HUES48 (cell line): ENCODE measurements around the gene RNF144A.
"Not testable (repeated sequence)": the region's sequence is repeated elsewhere in the genome, so short reads cannot be mapped to it uniquely, and the experiment has no call there.

ENCODE experiments used
- H3K27ac ChIP-seq: one replicate; pipeline ENCODE4 v1.7.0; 2013; ENCODE audit warnings: low read depth, low read length, inconsistent platforms
- H3K27me3 ChIP-seq: 2 replicates; pipeline ENCODE4 v1.6.1; 2013; ENCODE audit warnings: mild to moderate bottlenecking, low read length; ENCODE audit not compliant: control insufficient read depth, insufficient read depth
- H3K36me3 ChIP-seq: 2 replicates; pipeline ENCODE4 v1.6.1; 2013; ENCODE audit warnings: low read length; ENCODE audit not compliant: control insufficient read depth, insufficient read depth
- H3K4me1 ChIP-seq: 2 replicates; pipeline ENCODE4 v1.6.1; 2013; ENCODE audit warnings: mild to moderate bottlenecking, low read length; ENCODE audit not compliant: control insufficient read depth, insufficient read depth
- H3K4me3 ChIP-seq: 2 replicates; pipeline ENCODE4 v1.5.1; 2013; ENCODE audit warnings: mild to moderate bottlenecking, low read depth, low read length
- H3K9ac ChIP-seq: 2 replicates; pipeline ENCODE4 v1.6.1; 2013; ENCODE audit warnings: mild to moderate bottlenecking, low read depth, low read length, moderate library complexity
- H3K9me3 ChIP-seq: 2 replicates; pipeline ENCODE4 v1.6.1; 2013; ENCODE audit warnings: low read length; ENCODE audit not compliant: control insufficient read depth, insufficient read depth

The RNF144A gene

GRCh38 chr2:6883448-6884122, 33.6 kb upstream of the RNF144A start:
- Histone ChIP-seq H3K4me1 (no peaks in the 10 kb centered on the region), H3K9ac (no peak overlapping the region), H3K27ac (no peak overlapping the region), H3K27me3 (no peaks in the 10 kb centered on the region), H3K9me3 (peaks cover 14% of the 10 kb centered on the region; the same call in 1 of the 2 replicates), H3K36me3 (no peaks in the 10 kb centered on the region), H3K4me3 (no peak overlapping the region)

DNA sequence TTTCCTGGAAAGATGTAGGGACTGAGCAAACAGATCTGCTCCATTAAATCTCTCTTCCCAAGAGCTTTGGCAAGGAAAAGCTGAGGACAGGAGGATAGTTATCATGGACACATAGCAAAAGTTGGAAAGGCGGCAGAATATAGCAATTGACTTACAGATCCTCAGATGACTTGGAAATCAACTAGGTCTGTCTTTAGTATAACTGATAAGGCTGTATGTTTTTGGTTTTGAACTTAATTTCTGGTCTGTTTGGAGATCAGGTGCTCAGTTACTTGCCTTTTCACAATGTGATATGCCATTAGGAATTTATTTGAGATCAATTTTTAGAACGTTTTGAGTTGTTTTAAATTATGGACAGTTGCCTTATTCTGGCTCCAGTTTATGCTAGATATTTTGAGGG, 31.7 kb upstream of the RNF144A start:
- H3K9me3 ChIP-seq, result peaks cover 8% of the 10 kb centered on the region; the same call in 1 of the 2 replicates
- H3K36me3 ChIP-seq, result no peaks in the 10 kb centered on the region
- no peak overlapping the region for H3K9ac ChIP-seq
- H3K4me3 ChIP-seq, result no peak overlapping the region
- H3K4me1 ChIP-seq, result no peaks in the 10 kb centered on the region
- no peak overlapping the region for H3K27ac ChIP-seq
- H3K27me3 ChIP-seq, result no peaks in the 10 kb centered on the region

GRCh38 chr2:6885968-6886367, 31.2 kb upstream of the RNF144A start:
- H3K4me3 ChIP-seq, result no peak overlapping the region
- no peak overlapping the region for H3K27ac ChIP-seq
- H3K9ac ChIP-seq, result no peak overlapping the region
- H3K27me3 ChIP-seq, result no peaks in the 10 kb centered on the region
- no peaks in the 10 kb centered on the region for H3K36me3 ChIP-seq
- H3K4me1 ChIP-seq, result no peaks in the 10 kb centered on the region
- peaks cover 6% of the 10 kb centered on the region; the same call in 1 of the 2 replicates for H3K9me3 ChIP-seq

DNA sequence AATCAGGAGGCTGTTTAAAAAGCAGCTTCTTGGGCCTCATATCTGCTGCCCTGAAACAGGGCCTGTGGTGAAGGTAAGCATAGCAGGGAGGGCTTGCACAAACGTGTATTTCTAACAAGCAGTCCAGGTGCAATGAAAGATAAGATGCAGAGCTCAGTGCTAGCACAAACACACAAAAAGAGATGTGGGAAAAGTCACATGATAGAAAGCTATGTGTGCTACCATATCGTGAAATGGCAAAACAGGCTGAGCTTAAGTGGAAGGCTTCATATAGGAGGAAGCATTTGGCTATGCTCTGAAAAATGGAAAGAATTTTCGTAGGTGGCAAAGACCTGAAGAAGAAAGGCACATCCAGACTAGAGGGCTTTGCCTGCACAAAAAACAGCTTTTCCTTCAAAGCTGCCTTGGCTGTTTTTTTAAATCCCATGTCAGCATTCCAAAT, 29.4 kb upstream of the RNF144A start:
- H3K4me1 ChIP-seq, result no peaks in the 10 kb centered on the region
- H3K4me3 ChIP-seq, result no peak overlapping the region
- no peaks in the 10 kb centered on the region for H3K36me3 ChIP-seq
- H3K27me3 ChIP-seq, result no peaks in the 10 kb centered on the region
- H3K9ac ChIP-seq, result no peak overlapping the region
- H3K9me3 ChIP-seq, result no peaks in the 10 kb centered on the region
- H3K27ac ChIP-seq, result no peak overlapping the region

- Histone ChIP-seq H3K4me1 (no peaks in the 10 kb centered on the region), H3K27me3 (no peaks in the 10 kb centered on the region), H3K9me3 (no peaks in the 10 kb centered on the region), H3K27ac (no peak overlapping the region), H3K9ac (no peak overlapping the region), H3K36me3 (no peaks in the 10 kb centered on the region), H3K4me3 (no peak overlapping the region)
These were observed 28.5 kb upstream of the RNF144A start for GRCh38 chr2:6888724-6889123.

DNA sequence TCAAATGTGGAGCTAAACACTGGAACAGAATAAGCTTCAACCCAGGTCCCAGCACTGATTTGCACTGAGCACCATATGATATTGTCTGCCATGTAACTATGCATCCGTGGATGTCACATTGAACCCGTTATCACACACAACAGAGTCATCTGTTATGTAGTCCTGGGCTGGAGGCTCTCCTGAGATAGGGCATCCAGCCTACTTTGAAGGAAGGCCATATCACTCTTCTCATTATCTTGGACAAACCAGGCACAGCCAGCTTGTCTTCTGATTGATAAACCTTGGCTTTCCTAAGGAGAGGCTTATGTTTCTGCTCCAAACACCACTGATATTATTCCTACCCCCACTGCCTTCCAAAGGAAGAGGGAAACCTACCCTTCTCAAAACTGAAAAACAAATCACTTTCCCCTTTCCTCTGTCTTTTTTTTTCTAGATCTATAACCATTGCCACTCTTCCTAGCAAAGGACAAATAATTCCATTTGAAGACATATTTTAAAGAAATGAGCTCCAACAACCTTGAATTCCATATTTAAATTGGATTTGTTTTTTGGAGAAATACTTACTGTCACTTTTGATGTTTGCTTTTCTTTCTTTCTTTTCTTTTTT, 23.2 kb upstream of the RNF144A start:
- Histone ChIP-seq H3K9me3 (no peaks in the 10 kb centered on the region), H3K9ac (no peak overlapping the region), H3K36me3 (no peaks in the 10 kb centered on the region), H3K4me1 (no peaks in the 10 kb centered on the region), H3K27ac (no peak overlapping the region), H3K4me3 (no peak overlapping the region), H3K27me3 (no peaks in the 10 kb centered on the region)

- H3K9me3 ChIP-seq, result no peaks in the 10 kb centered on the region
- no peak overlapping the region for H3K4me3 ChIP-seq
- H3K4me1 ChIP-seq, result no peaks in the 10 kb centered on the region
- H3K27me3 ChIP-seq, result no peaks in the 10 kb centered on the region
- no peak overlapping the region for H3K9ac ChIP-seq
- no peak overlapping the region for H3K27ac ChIP-seq
- no peaks in the 10 kb centered on the region for H3K36me3 ChIP-seq
These were observed 20.1 kb upstream of the RNF144A start for GRCh38 chr2:6896930-6897759.

- not testable (repeated sequence) for H3K9me3 ChIP-seq, H3K36me3 ChIP-seq, H3K4me1 ChIP-seq, H3K9ac ChIP-seq, H3K27me3 ChIP-seq, H3K27ac ChIP-seq, H3K4me3 ChIP-seq
These were observed 14.6 kb upstream of the RNF144A start for GRCh38 chr2:6902581-6902980.

DNA sequence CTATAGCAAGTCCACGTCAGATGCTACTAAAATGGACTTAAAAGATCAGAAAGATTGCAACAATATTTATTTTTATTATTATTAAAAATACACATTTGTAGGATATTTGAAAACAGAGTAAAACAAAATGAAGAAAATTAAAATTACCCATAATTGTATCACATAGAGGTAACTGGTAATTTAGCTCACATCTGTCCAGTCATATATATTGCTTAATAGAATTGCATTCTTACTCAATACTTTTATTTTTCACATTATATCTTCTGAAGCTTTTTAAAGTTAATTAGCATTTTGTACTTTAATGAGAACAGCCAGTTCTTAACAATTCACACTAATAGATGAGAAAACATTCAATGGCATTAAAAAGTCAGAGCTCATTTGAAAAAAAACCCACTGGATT, 11.5 kb upstream of the RNF144A start:
- H3K4me3 ChIP-seq, result no peak overlapping the region

GRCh38 chr2:6906165-6906741, 11.0 kb upstream of the RNF144A start:
- no peaks in the 10 kb centered on the region for H3K9me3 ChIP-seq
- no peaks in the 10 kb centered on the region for H3K4me1 ChIP-seq
- no peaks in the 10 kb centered on the region for H3K27me3 ChIP-seq
- no peaks in the 10 kb centered on the region for H3K36me3 ChIP-seq
- no peak overlapping the region for H3K4me3 ChIP-seq
- H3K9ac ChIP-seq, result no peak overlapping the region
- no peak overlapping the region for H3K27ac ChIP-seq

More for the DNA sequence above, 11.5 kb upstream of the RNF144A start:
- no peaks in the 10 kb centered on the region for H3K36me3 ChIP-seq
- no peaks in the 10 kb centered on the region for H3K9me3 ChIP-seq
- H3K27ac ChIP-seq, result no peak overlapping the region
- no peaks in the 10 kb centered on the region for H3K27me3 ChIP-seq
- no peaks in the 10 kb centered on the region for H3K4me1 ChIP-seq
- no peak overlapping the region for H3K9ac ChIP-seq

GRCh38 chr2:6908291-6908690, 8.9 kb upstream of the RNF144A start:
- Histone ChIP-seq H3K9ac (no peak overlapping the region), H3K27me3 (no peaks in the 10 kb centered on the region), H3K27ac (no peak overlapping the region), H3K4me1 (no peaks in the 10 kb centered on the region), H3K36me3 (no peaks in the 10 kb centered on the region), H3K4me3 (no peak overlapping the region), H3K9me3 (no peaks in the 10 kb centered on the region)
